Activated CD8-positive, alpha-beta T cell treated with anti-CD3 and anti-CD28 coated beads for 36 hours (primary cell): ENCODE data around the gene MED9. TPM values are rescaled to one million over a fixed set of nuclear protein-coding genes. Genes with fewer than 3 reads are reported as not detected.

Experiments
- ATAC-seq: fragments of 200-7000 bp; cut with Tn5 transposase; one replicate; pipeline ENCODE4 v1.10.0; 2021; ENCODE audit warnings: mild to moderate bottlenecking, moderate library complexity
- CTCF ChIA-PET: fragments of 350-600 bp; sonication (Branson Sonifier 250); formaldehyde crosslinking; loops from one replicate; lab custom pipeline; 2021; ENCODE audit warnings: antibody characterized with exemption; lab: Charles Lee
- POLR2A ChIA-PET: fragments of 350-600 bp; sonication (Branson Sonifier 250); formaldehyde crosslinking; loops from one replicate; lab custom pipeline; 2021; ENCODE audit warnings: antibody characterized with exemption; lab: Charles Lee
- DNase-seq: peaks from one replicate; pipeline ENCODE4 v3.0.0-alpha.2; 2020
- H3K27ac Mint-ChIP-seq: one replicate; pipeline ENCODE4 v1.8.0; 2021; ENCODE audit warnings: mild to moderate bottlenecking, mixed read lengths
- H3K27me3 Mint-ChIP-seq: one replicate; pipeline ENCODE4 v1.8.0; 2021; ENCODE audit warnings: mixed read lengths
- H3K36me3 Mint-ChIP-seq: one replicate; pipeline ENCODE4 v1.8.0; 2021; ENCODE audit warnings: low read depth, mixed read lengths
- H3K4me1 Mint-ChIP-seq: one replicate; pipeline ENCODE4 v1.8.0; 2021; ENCODE audit warnings: low read depth, mixed read lengths
- H3K4me3 Mint-ChIP-seq: one replicate; pipeline ENCODE4 v1.8.0; 2021; ENCODE audit warnings: mild to moderate bottlenecking, moderate library complexity, mixed read lengths
- H3K9me3 Mint-ChIP-seq: one replicate; pipeline ENCODE4 v1.8.0; 2021; ENCODE audit warnings: mixed read lengths
- CTCF ChIP-seq: fragments of 200-600 bp; IDR thresholded peaks from one replicate; pipeline ENCODE4 v1.8.0; 2022; ENCODE audit warnings: antibody characterized with exemption, mild to moderate bottlenecking
- intact Hi-C: fragments of 100-400 bp; cut with micrococcal nuclease; formaldehyde crosslinking; loops from one replicate; pipeline ENCODE4 v1.10.0; 2022
- total RNA-seq, 2 experiments: library from RNA; stranded (reverse); gene quantifications; one replicate each; pipeline ENCODE4 v1.2.3, GENCODE V29; 2021

MED9 gene
- total RNA-seq, 2 experiments from 2014 or later: 14.2 to 14.7 TPM

GRCh38 chr17:17446666-17447155 is 30.1 kb upstream of the MED9 start:
- no peak overlapping the region for H3K27ac Mint-ChIP-seq
- no peaks in the 10 kb centered on the region for H3K36me3 Mint-ChIP-seq
- H3K9me3 Mint-ChIP-seq: no peaks in the 10 kb centered on the region
- ChIA-PET POLR2A (no interaction called here), CTCF (no interaction called here)
- no peak for ATAC-seq
- H3K27me3 Mint-ChIP-seq: no peaks in the 10 kb centered on the region
- no peak for TF ChIP-seq CTCF
- H3K4me3 Mint-ChIP-seq: no peak overlapping the region
- intact Hi-C loops: no loop called here
- DNase-seq: no peak
- no peaks in the 10 kb centered on the region for H3K4me1 Mint-ChIP-seq

DNA sequence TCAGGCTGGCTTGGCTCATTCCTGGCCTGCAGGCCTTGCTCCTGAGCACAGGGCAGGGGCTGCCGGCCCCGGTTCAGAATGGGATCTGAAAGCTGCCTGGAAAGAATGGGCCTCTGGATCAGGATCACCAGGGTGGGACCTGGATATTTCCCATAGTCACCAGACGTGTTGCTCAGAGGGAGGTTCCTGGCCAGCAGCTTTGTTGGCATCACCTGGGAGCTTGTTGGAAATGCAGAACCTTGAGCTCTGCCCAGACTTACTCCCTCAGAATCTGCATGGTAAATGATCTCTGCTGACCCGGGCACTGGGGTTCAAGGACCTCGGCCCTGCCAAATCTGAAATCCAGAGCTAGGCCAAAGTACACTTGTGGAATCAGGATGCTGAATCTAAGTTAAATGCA is 29.5 kb upstream of the MED9 start:
- intact Hi-C loops: no loop called here
- ATAC-seq (no peak), DNase-seq (no peak)
- Mint-ChIP-seq H3K9me3 (no peaks in the 10 kb centered on the region), H3K36me3 (no peaks in the 10 kb centered on the region), H3K4me1 (no peaks in the 10 kb centered on the region), H3K27ac (no peak overlapping the region), H3K4me3 (no peak overlapping the region), H3K27me3 (peaks cover 1% of the 10 kb centered on the region)
- TF ChIP-seq CTCF: no peak
- ChIA-PET POLR2A (no interaction called here), CTCF (no interaction called here)

DNA sequence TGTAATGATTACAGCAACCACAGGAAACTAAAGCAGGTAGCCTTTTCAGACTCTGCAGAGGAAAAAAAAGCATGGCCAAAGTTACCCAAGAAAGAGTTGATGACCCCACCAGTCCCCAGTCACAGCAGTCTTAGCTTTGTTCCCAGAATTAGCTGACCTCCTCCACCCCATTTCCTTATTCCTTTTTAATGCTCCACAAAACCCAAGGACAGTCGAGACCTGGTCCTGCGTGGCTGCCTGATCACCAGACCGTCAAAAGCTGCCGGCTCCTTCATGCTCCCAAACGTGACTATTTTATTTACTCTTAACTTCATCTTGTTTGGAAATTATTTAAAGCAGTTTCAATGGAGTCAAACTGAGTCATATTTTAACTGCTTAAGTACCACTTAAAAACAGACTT is 28.7 kb upstream of the MED9 start:
- H3K4me1 Mint-ChIP-seq: no peaks in the 10 kb centered on the region
- no peak overlapping the region for H3K27ac Mint-ChIP-seq
- peaks cover 1% of the 10 kb centered on the region for H3K27me3 Mint-ChIP-seq
- no peak for TF ChIP-seq CTCF
- H3K9me3 Mint-ChIP-seq: no peaks in the 10 kb centered on the region
- H3K36me3 Mint-ChIP-seq: no peaks in the 10 kb centered on the region
- no peak for ATAC-seq
- intact Hi-C loops: no loop called here
- H3K4me3 Mint-ChIP-seq: no peak overlapping the region
- POLR2A ChIA-PET: no interaction called here
- no peak for DNase-seq
- CTCF ChIA-PET: interaction anchor here (1.1 kb wide), 1 partner anchor 93 kb away, joined by 4 read pairs; no protein-coding TSS in a partner anchor

DNA sequence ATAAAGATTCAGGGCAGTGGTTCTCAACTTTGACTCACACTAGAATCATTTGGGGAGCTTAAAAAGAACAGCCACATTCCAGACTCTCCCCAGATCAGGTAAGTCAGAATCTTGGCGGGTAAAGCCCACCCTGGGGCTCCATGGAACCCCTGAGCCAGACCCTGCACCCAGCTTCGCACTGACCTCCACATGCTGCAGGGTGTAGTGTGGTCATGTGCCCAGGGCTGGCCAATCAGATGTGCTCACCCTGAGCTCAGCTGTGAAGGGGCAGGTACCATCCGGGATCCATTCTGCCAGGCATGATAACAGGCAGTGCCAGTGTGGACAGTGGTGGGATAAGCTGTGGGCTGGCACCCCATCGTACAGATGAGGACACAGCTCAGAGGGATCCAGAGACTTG is 28.1 kb upstream of the MED9 start:
- Mint-ChIP-seq H3K27ac (no peak overlapping the region), H3K27me3 (peaks cover 1% of the 10 kb centered on the region), H3K4me1 (no peaks in the 10 kb centered on the region), H3K4me3 (no peak overlapping the region), H3K9me3 (no peaks in the 10 kb centered on the region), H3K36me3 (no peaks in the 10 kb centered on the region)
- POLR2A ChIA-PET: no interaction called here
- intact Hi-C loops: no loop called here
- DNase-seq (no peak), ATAC-seq (no peak)
- CTCF ChIA-PET: interaction anchor here (0.8 to 1.1 kb wide), 2 partner anchors 93 to 94 kb away, joined by 3 to 4 read pairs; no protein-coding TSS in a partner anchor
- no peak for TF ChIP-seq CTCF

GRCh38 chr17:17453088-17453487 is 23.7 kb upstream of the MED9 start:
- intact Hi-C loops: no loop called here
- ChIA-PET CTCF (interaction anchor here (0.9 kb wide), 1 partner anchor 44 kb away, joined by 3 read pairs; no protein-coding TSS in a partner anchor), POLR2A (no interaction called here)
- DNase-seq: no peak
- Mint-ChIP-seq H3K9me3 (no peaks in the 10 kb centered on the region), H3K4me3 (no peak overlapping the region), H3K27me3 (peaks cover 1% of the 10 kb centered on the region), H3K4me1 (no peaks in the 10 kb centered on the region), H3K36me3 (no peaks in the 10 kb centered on the region), H3K27ac (no peak overlapping the region)
- no peak for TF ChIP-seq CTCF
- no peak for ATAC-seq
